Vagina (tissue), 2 donors: ENCODE measurements around the gene MICAL2. TPM values are rescaled to one million over a fixed set of nuclear protein-coding genes. Genes with fewer than 3 reads are reported as not detected.

Experiments used
- DNase-seq, 2 donors: peaks; one replicate each; pipeline ENCODE4 v3.0.0-alpha.2; 2017; ENCODE audit errors: extremely low spot score in 2 of 2
- H3K27ac ChIP-seq: fragments of 200-600 bp; sonication (generic); one replicate; pipeline ENCODE4 v1.5.1; 2019
- H3K27me3 ChIP-seq: fragments of 200-600 bp; sonication (generic); one replicate; pipeline ENCODE4 v1.5.1; 2019
- H3K36me3 ChIP-seq, 2 donors: fragments of 200-600 bp; sonication (generic); one replicate each; pipeline ENCODE4 v1.5.1; 2017 to 2019
- H3K4me1 ChIP-seq: fragments of 200-600 bp; sonication (generic); one replicate; pipeline ENCODE4 v1.5.1; 2019
- H3K4me3 ChIP-seq, 2 donors: fragments of 200-600 bp; sonication (generic); 1 replicate in 1 of 2; 2 replicates in 1 of 2; pipeline ENCODE4 v1.5.1; 2016 to 2019
- H3K9me3 ChIP-seq: fragments of 200-600 bp; sonication (generic); one replicate; pipeline ENCODE4 v1.5.1; 2019
- POLR2A ChIP-seq, 2 donors: fragments of 450-650 bp; IDR thresholded peaks; one replicate each; pipeline ENCODE4 v1.6.1; 2017; ENCODE audit warnings: antibody characterized with exemption in 2 of 2, mild to moderate bottlenecking in 2 of 2, moderate library complexity in 2 of 2
- POLR2AphosphoS5 ChIP-seq, 2 donors: sonication (generic); formaldehyde crosslinking; IDR thresholded peaks; one replicate each; pipeline ENCODE4 v1.9.0; 2017; ENCODE audit warnings: antibody characterized with exemption in 2 of 2, mild to moderate bottlenecking in 2 of 2, low read depth in 1 of 2; ENCODE audit not compliant: insufficient read depth in 1 of 2
- intact Hi-C: fragments of 100-400 bp; cut with DNase I; formaldehyde crosslinking; loops from one replicate; pipeline ENCODE4 v1.15.1; 2023
- total RNA-seq: library from RNA; depleted of rRNA; stranded (reverse); fragments of >200 nt; gene quantifications from one replicate; pipeline ENCODE4 v1.2.3, GENCODE V29; 2016
- TF ChIP-seq, protein P1 (sequence below), 3 experiments: fragments of 450-650 bp in 2 of 3; fragments of 200-600 bp in 1 of 3; sonication (generic) in 1 of 3; IDR thresholded peaks; one replicate each; pipeline ENCODE4 v1.5.1; 2017 to 2019; ENCODE audit warnings: antibody characterized with exemption in 3 of 3, mild to moderate bottlenecking in 2 of 3, moderate library complexity in 2 of 3

The MICAL2 gene
- total RNA-seq, 1 donor from 2014 or later, result 41.7 TPM

DNA sequence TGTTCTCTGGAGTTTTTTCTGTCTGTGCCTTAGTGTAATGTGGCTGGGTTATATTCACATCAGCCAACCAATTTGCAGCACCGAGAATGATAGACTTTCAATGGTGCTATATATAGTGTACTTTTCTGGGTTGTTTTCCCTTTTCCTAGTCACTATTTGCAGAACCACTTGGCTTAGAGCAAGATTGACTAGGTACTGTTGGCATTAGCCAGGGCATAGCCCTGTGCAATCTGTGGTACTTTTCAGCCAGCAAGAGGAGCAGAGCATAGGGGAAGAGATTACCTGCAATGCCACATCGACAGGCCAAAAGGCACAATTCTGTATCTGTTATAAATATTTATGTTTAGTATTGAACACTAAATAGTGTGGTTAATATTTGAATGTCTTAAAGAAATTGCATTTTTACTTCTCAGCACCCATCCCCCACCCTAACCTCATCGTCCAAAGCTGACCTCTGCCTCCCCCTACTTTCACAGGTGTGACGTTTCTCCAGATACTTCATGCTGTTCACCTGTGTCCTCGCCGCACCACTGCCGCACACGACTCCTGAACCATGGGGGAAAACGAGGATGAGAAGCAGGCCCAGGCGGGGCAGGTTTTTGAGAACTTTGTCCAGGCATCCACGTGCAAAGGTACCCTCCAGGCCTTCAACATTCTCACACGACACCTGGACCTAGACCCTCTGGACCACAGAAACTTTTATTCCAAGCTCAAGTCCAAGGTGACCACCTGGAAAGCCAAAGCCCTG is 51.4 kb downstream of the MICAL2 start:
- Histone ChIP-seq H3K36me3 (no peaks in the 10 kb centered on the region), H3K27me3 (no peaks in the 10 kb centered on the region), H3K4me3 (no peak overlapping the region), H3K9me3 (no peaks in the 10 kb centered on the region), H3K27ac (no peak overlapping the region), H3K4me1 (peaks cover 27% of the 10 kb centered on the region)
- intact Hi-C loops, result no loop called here
- DNase-seq, result no peak
- TF ChIP-seq, protein P1, sequence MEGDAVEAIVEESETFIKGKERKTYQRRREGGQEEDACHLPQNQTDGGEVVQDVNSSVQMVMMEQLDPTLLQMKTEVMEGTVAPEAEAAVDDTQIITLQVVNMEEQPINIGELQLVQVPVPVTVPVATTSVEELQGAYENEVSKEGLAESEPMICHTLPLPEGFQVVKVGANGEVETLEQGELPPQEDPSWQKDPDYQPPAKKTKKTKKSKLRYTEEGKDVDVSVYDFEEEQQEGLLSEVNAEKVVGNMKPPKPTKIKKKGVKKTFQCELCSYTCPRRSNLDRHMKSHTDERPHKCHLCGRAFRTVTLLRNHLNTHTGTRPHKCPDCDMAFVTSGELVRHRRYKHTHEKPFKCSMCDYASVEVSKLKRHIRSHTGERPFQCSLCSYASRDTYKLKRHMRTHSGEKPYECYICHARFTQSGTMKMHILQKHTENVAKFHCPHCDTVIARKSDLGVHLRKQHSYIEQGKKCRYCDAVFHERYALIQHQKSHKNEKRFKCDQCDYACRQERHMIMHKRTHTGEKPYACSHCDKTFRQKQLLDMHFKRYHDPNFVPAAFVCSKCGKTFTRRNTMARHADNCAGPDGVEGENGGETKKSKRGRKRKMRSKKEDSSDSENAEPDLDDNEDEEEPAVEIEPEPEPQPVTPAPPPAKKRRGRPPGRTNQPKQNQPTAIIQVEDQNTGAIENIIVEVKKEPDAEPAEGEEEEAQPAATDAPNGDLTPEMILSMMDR (IDR thresholded peaks at IDR 0.05), result no peak
- no peak for TF ChIP-seq POLR2AphosphoS5 (IDR thresholded peaks at IDR 0.05; ENCODE audit: insufficient read depth in 1 of 2, low read depth in 1 of 2)
- TF ChIP-seq POLR2A (IDR thresholded peaks at IDR 0.05), result no peak

DNA sequence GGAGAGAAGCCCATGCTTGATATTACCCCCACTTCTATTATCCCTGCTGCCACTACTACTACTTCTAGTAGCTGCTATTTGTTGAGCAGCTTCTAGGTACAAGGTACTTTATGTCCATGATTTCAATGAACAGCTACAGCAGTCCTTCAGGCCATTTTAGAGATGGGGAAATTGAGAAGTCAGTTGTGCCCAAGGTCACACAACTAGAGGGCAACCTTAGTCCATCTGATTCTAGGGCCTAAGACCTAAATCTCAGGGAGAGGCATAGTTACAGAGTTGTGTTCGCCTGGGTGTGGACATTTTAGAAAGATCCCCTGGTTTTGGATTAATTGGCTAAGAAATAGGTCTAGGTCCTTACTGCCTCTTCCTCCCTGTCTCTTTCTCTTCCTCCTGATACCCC is 52.3 kb downstream of the MICAL2 start:
- no peak for DNase-seq
- Histone ChIP-seq H3K27ac (peak overlapping the region; percentile 49), H3K9me3 (no peaks in the 10 kb centered on the region), H3K27me3 (no peaks in the 10 kb centered on the region), H3K4me1 (peaks cover 29% of the 10 kb centered on the region), H3K4me3 (no peak overlapping the region), H3K36me3 (no peaks in the 10 kb centered on the region)
- no peak for TF ChIP-seq POLR2AphosphoS5 (IDR thresholded peaks at IDR 0.05; ENCODE audit: insufficient read depth in 1 of 2, low read depth in 1 of 2)
- TF ChIP-seq POLR2A (IDR thresholded peaks at IDR 0.05), result no peak
- TF ChIP-seq, protein P1 (IDR thresholded peaks at IDR 0.05), result no peak
- intact Hi-C loops, result no loop called here

DNA sequence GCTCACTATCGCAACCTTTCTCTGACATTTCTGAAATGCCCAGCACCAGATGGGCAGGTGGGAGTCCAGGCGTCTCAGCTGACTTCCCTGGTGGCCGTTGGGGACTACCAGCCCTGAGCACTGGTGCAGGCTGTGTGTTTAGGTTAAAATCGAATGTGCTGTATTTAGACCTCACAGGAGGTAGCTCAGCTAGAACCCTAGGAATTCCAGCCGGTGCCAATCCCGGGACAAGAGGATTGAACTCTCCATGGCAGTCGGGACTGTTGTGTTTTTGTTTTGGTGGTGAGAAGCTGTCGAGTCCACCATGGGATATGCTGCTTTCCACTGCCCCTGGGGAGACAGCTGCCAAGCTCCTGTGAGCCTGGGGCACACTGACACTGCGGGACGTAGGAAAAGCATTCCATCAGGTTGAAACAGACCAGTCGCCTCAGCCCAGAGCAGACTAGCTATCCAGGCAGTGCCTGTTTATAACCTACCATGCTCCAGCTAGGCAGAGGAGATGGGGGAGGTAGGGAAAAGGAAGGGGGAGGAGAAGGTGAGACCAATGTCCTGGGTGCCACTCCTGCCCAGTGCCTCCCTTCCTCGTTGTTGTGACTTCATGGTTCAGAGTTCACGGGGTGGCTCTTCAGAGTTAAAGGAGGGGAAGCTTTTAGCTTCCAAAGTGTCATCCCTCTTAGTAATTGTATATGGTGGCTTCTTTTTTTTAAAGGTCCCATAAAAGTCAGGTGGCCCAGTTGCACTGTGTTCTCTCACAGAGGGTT is 53.0 kb downstream of the MICAL2 start:
- H3K36me3 ChIP-seq, result no peaks in the 10 kb centered on the region
- TF ChIP-seq POLR2A (IDR thresholded peaks at IDR 0.05) (no peak), POLR2AphosphoS5 (IDR thresholded peaks at IDR 0.05; ENCODE audit: insufficient read depth in 1 of 2, low read depth in 1 of 2) (no peak)
- TF ChIP-seq, protein P1 (IDR thresholded peaks at IDR 0.05), result no peak
- intact Hi-C loops, result no loop called here
- H3K27me3 ChIP-seq, result no peaks in the 10 kb centered on the region
- no peaks in the 10 kb centered on the region for H3K9me3 ChIP-seq
- H3K4me1 ChIP-seq, result peaks cover 29% of the 10 kb centered on the region
- H3K4me3 ChIP-seq, result no peak overlapping the region
- DNase-seq, result no peak
- H3K27ac ChIP-seq, result peak overlapping the region; percentile 49

- Histone ChIP-seq H3K4me1 (peaks cover 28% of the 10 kb centered on the region), H3K27me3 (no peaks in the 10 kb centered on the region), H3K27ac (peak overlapping the region; percentile 49), H3K9me3 (no peaks in the 10 kb centered on the region), H3K4me3 (no peak overlapping the region), H3K36me3 (no peaks in the 10 kb centered on the region)
- no peak for DNase-seq
- TF ChIP-seq POLR2AphosphoS5 (IDR thresholded peaks at IDR 0.05; ENCODE audit: insufficient read depth in 1 of 2, low read depth in 1 of 2), result no peak
- no peak for TF ChIP-seq POLR2A (IDR thresholded peaks at IDR 0.05)
- TF ChIP-seq, protein P1 (IDR thresholded peaks at IDR 0.05), result no peak
- intact Hi-C loops, result no loop called here
These were observed 53.9 kb downstream of the MICAL2 start for GRCh38 chr11:12164061-12165014.
